HG02970 (cell line): Measurements from ENCODE around the gene GALNT14.

Experiments used
- ATAC-seq: cut with Tn5 transposase; IDR thresholded peaks from one replicate; pipeline ENCODE4 v1.9.1; 2021; ENCODE audit warnings: mild to moderate bottlenecking, moderate library complexity, moderate number of reproducible peaks; ENCODE audit not compliant: unreplicated experiment, low FRiP score

Gene GALNT14

GRCh38 chr2:31058096-31059035 lies 79.9 kb downstream of the GALNT14 start:
- no peak for ATAC-seq

- no peak for ATAC-seq
Measured at GRCh38 chr2:31057691-31058090, 80.5 kb downstream of the GALNT14 start.

GRCh38 chr2:31055938-31056337 lies 82.3 kb downstream of the GALNT14 start:
- no peak for ATAC-seq

GRCh38 chr2:31054842-31055388 lies 83.3 kb downstream of the GALNT14 start:
- no peak for ATAC-seq

- no peak for ATAC-seq
Measured at GRCh38 chr2:31053929-31054782, 84.1 kb downstream of the GALNT14 start.

GRCh38 chr2:31052284-31052683 lies 86.0 kb downstream of the GALNT14 start:
- no peak for ATAC-seq

- ATAC-seq = no peak
Measured at GRCh38 chr2:31051258-31052140, 86.7 kb downstream of the GALNT14 start.

GRCh38 chr2:31049916-31050588 lies 88.2 kb downstream of the GALNT14 start:
- no peak for ATAC-seq

- ATAC-seq = no peak
Measured at GRCh38 chr2:31049264-31049663, 89.0 kb downstream of the GALNT14 start.

- no peak for ATAC-seq
Measured at GRCh38 chr2:31047599-31047998, 90.6 kb downstream of the GALNT14 start.

GRCh38 chr2:31038385-31038784 lies 99.9 kb downstream of the GALNT14 start:
- no peak for ATAC-seq

GRCh38 chr2:31037058-31037457 lies 101.2 kb downstream of the GALNT14 start:
- ATAC-seq = no peak

- ATAC-seq = no peak
Measured at GRCh38 chr2:31033032-31033431, 105.2 kb downstream of the GALNT14 start.

GRCh38 chr2:31032475-31032874 lies 105.8 kb downstream of the GALNT14 start:
- no peak for ATAC-seq

GRCh38 chr2:31031132-31031706 lies 107.0 kb downstream of the GALNT14 start:
- no peak for ATAC-seq

- ATAC-seq = no peak
Measured at GRCh38 chr2:31028417-31028816, 109.8 kb downstream of the GALNT14 start.

- no peak for ATAC-seq
Measured at GRCh38 chr2:31027549-31027948, 110.7 kb downstream of the GALNT14 start.

GRCh38 chr2:31023541-31023940 lies 114.7 kb downstream of the GALNT14 start:
- no peak for ATAC-seq

GRCh38 chr2:31020713-31021112 lies 117.5 kb downstream of the GALNT14 start:
- no peak for ATAC-seq
